ENCODE measurements around the gene CCDC57. TPM values are rescaled to one million over a fixed set of nuclear protein-coding genes. Genes with fewer than 3 reads are reported as not detected.

The CCDC57 gene
- total RNA-seq, 1 donor from 2014 or later: 32.8 TPM

DNA sequence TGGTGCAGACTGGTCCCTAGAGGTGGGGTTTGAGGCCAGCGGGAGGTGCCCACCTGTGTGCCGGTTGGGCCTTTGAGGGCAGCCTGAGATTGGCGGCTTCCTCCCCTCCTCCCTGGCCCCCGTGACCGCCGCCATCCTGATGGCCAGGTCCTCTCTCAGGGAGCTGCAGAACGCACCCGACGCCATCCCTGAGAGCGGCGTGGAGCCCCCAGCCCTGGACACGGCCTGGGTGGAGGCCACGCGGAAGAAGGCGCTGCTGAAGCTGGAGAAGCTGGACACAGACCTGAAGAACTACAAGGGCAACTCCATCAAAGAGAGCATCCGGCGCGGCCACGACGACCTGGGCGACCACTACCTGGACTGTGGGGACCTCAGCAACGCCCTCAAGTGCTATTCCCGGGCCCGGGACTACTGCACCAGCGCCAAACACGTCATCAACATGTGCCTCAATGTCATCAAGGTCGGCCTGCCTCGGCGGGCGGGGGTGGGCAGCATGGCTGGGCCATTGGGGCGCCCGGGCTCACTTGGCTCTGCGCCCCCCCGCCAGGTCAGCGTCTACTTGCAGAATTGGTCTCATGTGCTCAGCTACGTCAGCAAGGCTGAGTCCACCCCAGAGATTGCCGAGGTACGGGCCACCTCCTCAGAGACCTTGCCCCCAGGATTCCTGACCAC, 158.2 kb downstream of the CCDC57 start:
- ATAC-seq (no peak), DNase-seq (ENCODE audit: low spot score) (no peak)

DNA sequence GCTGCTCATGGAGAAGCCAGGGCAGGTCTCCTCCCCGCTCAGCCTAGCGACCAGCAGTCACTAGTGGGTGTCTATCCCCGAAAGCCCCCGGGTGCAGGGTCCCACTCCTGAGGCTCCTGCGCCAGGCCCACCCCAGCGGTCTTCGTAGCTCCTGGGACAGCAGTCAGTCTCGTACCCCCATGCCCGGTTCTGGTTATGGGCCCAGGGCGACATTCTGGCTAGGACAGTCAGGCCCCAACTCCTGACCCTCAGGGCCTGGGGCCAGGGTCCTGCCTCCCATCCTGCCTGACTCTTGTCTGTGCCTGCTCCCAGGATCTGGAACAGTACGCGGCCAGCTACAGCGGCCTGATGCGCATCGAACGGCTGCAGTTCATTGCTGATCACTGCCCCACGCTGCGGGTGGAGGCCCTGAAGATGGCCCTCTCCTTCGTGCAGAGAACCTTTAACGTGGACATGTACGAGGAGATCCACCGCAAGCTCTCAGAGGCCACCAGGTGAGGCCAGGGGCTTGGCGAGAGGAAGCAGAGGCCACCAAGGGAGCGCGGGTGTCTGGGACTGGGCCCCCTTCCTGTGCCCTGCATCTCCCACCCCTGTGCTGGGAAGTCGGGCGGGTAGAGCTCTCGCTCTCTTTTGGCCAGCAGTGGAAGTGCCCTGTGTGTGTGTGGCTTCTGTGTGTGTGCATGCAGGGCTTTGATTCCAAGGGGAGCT, 158.9 kb downstream of the CCDC57 start:
- no peak for ATAC-seq
- no peak for DNase-seq (ENCODE audit: low spot score)

DNA sequence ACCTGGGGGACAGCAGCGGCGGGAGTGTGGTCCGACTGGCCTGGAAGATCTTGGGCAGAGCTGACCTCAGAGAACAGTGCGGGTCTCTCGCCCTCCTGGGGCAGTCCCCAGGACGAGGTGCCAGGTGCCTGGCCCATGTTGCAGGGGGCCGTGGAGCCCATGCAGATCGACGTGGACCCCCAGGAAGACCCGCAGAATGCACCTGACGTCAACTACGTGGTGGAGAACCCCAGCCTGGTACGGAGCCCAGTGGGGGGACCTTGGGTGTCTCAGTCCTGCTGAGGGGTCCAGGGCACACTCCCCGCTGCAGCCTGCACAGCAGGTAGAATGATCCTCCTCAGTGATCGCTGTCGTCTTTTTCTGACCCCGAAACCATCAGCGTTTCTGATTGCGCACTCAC, 159.5 kb downstream of the CCDC57 start:
- no peak for DNase-seq (ENCODE audit: low spot score)
- no peak for ATAC-seq

DNA sequence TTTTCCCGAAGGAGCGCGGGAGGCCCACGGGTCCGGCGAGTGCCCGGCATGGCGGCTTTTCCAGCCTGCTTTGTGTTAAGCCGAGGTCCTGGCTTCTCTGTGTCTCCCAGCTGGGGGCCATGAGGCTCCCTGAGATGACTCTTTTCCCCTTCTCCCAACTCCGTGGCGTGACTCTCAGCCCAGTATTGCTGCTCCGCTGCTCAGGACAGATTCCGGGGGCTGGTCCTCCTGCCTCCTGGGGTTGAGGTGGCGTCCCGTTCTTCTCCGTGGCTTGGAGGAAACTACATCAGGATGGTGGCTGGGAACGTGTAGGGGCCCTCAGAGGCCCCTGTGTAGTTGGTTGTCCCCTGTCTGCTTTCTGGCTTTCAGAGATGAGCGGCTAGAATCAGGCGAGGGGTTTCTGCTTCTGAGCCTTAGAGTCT, 160.0 kb downstream of the CCDC57 start:
- no peak for DNase-seq (ENCODE audit: low spot score)
- no peak for ATAC-seq

GRCh38 chr17:82051776-82052637, 160.6 kb downstream of the CCDC57 start, which contains the start of the genes GPS1 and RFNG:
GPS1 (plus strand) TSS chr17:82051898; CDS start chr17:82051932, 34 bp downstream.
RFNG (minus strand) TSS chr17:82051811; CDS start chr17:82051766, 45 bp downstream.
- ATAC-seq (peak; percentile 63), DNase-seq (ENCODE audit: low spot score) (peak; percentile 85)

Other genes with a start within 250 kb of the CCDC57 start
- gene ASPSCR1, start 235.2 kb downstream of the CCDC57 start, total RNA-seq: 62.9 TPM
- gene CENPX, start 190.0 kb downstream of the CCDC57 start, total RNA-seq: 60.0 TPM
- gene LRRC45, start 189.5 kb downstream of the CCDC57 start, total RNA-seq: 19.4 TPM
- gene RAC3, start 181.2 kb downstream of the CCDC57 start, total RNA-seq: 8.7 TPM
- 1,477 TPM for gene DCXR, start 175.1 kb downstream of the CCDC57 start, total RNA-seq
- gene RFNG, start 161.0 kb downstream of the CCDC57 start, total RNA-seq: 45.8 TPM
- gene GPS1, start 160.9 kb downstream of the CCDC57 start, total RNA-seq: 84.1 TPM
- 121 TPM for gene DUS1L, start 147.0 kb downstream of the CCDC57 start, total RNA-seq
- 267 TPM for gene FASN, start 114.6 kb downstream of the CCDC57 start, total RNA-seq
- 6.9 TPM for gene SLC16A3, start 16.2 kb upstream of the CCDC57 start, total RNA-seq
- 49.6 TPM for gene CSNK1D, start 60.9 kb upstream of the CCDC57 start, total RNA-seq
- gene CD7, start 104.8 kb upstream of the CCDC57 start, total RNA-seq: 1.4 TPM
- gene SECTM1, start 120.9 kb upstream of the CCDC57 start, total RNA-seq: 3.0 TPM
- gene TEX19, start 146.4 kb upstream of the CCDC57 start, total RNA-seq: not detected
- not detected for gene UTS2R, start 158.9 kb upstream of the CCDC57 start, total RNA-seq
- gene HEXD, start 205.5 kb upstream of the CCDC57 start, total RNA-seq: 44.3 TPM
- gene OGFOD3, start 205.7 kb upstream of the CCDC57 start, total RNA-seq: 18.4 TPM
- 35.5 TPM for gene CYBC1, start 237.9 kb upstream of the CCDC57 start, total RNA-seq
- 22.5 TPM for gene NARF, start 245.9 kb upstream of the CCDC57 start, total RNA-seq